Peyer's patch (tissue), 4 donors: ENCODE results near the gene SDHA. TPM values are rescaled to one million over a fixed set of nuclear protein-coding genes. Genes with fewer than 3 reads are reported as not detected.
A peak's percentile ranks its signal among the peaks of the same experiment; 100 is the strongest.

ENCODE experiments used
- DNase-seq, 3 donors: peaks; one replicate each; pipeline ENCODE4 v3.0.0-alpha.2; 2017 to 2019
- H3K27ac ChIP-seq, 4 donors: fragments of 200-600 bp; sonication (generic); one replicate each; pipeline ENCODE4 v1.5.1; 2016 to 2019
- H3K27me3 ChIP-seq, 2 donors: fragments of 200-600 bp; sonication (generic); one replicate each; pipeline ENCODE4 v1.5.1; 2019
- H3K36me3 ChIP-seq, 3 donors: fragments of 200-600 bp; sonication (generic); one replicate each; pipeline ENCODE4 v1.5.1; 2016 to 2019
- H3K4me1 ChIP-seq, 4 donors: fragments of 200-600 bp; sonication (generic); one replicate each; pipeline ENCODE4 v1.5.1; 2016 to 2019
- H3K4me3 ChIP-seq, 4 donors: fragments of 200-600 bp; sonication (generic); 1 replicate in 3 of 4; 2 replicates in 1 of 4; pipeline ENCODE4 v1.5.1; 2016 to 2019; ENCODE audit warnings: mild to moderate bottlenecking in 1 of 4
- H3K9me3 ChIP-seq, 4 donors: fragments of 200-600 bp; sonication (generic); one replicate each; pipeline ENCODE4 v1.5.1; 2016 to 2019; ENCODE audit warnings: mild to moderate bottlenecking in 1 of 4
- POLR2A ChIP-seq, 2 donors: fragments of 450-650 bp; IDR thresholded peaks; one replicate each; pipeline ENCODE4 v1.5.1; 2017; ENCODE audit warnings: antibody characterized with exemption in 2 of 2, mild to moderate bottlenecking in 2 of 2, moderate library complexity in 2 of 2
- total RNA-seq, 4 donors: library from RNA; depleted of rRNA; stranded (reverse); fragments of >200 nt; gene quantifications; one replicate each; pipeline ENCODE4 v1.1.0, GENCODE V29; 2016
- TF ChIP-seq, protein P1 (sequence below), 6 experiments: fragments of 450-650 bp in 4 of 6; fragments of 200-600 bp in 2 of 6; sonication (generic) in 1 of 6; IDR thresholded peaks; one replicate each; pipeline ENCODE4 v1.5.1; 2017 to 2019; ENCODE audit warnings: antibody characterized with exemption in 6 of 6, mild to moderate bottlenecking in 3 of 6, moderate library complexity in 1 of 6

The SDHA gene
- total RNA-seq, 4 donors from 2014 or later: 94.9 to 253 (median 207) TPM

GRCh38 chr5:204966-205670 lies 13.0 kb upstream of the SDHA start:
- Histone ChIP-seq H3K27me3 (no peaks in the 10 kb centered on the region), H3K27ac (no peak overlapping the region), H3K4me1 (no peaks in the 10 kb centered on the region), H3K9me3 (no peaks in the 10 kb centered on the region), H3K36me3 (peaks cover 0 to 27% (median 0%) of the 10 kb centered on the region in 3 donors), H3K4me3 (no peak overlapping the region)
- no peak for TF ChIP-seq POLR2A (IDR thresholded peaks at IDR 0.05)
- TF ChIP-seq, protein P1, sequence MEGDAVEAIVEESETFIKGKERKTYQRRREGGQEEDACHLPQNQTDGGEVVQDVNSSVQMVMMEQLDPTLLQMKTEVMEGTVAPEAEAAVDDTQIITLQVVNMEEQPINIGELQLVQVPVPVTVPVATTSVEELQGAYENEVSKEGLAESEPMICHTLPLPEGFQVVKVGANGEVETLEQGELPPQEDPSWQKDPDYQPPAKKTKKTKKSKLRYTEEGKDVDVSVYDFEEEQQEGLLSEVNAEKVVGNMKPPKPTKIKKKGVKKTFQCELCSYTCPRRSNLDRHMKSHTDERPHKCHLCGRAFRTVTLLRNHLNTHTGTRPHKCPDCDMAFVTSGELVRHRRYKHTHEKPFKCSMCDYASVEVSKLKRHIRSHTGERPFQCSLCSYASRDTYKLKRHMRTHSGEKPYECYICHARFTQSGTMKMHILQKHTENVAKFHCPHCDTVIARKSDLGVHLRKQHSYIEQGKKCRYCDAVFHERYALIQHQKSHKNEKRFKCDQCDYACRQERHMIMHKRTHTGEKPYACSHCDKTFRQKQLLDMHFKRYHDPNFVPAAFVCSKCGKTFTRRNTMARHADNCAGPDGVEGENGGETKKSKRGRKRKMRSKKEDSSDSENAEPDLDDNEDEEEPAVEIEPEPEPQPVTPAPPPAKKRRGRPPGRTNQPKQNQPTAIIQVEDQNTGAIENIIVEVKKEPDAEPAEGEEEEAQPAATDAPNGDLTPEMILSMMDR (IDR thresholded peaks at IDR 0.05): no peak
- DNase-seq: peak in 1 of 3 donors; percentile 36

GRCh38 chr5:206406-206805 lies 11.7 kb upstream of the SDHA start:
- no peak overlapping the region for H3K27ac ChIP-seq
- no peaks in the 10 kb centered on the region for H3K27me3 ChIP-seq
- DNase-seq: no peak
- peaks cover 0 to 27% (median 0%) of the 10 kb centered on the region in 3 donors for H3K36me3 ChIP-seq
- TF ChIP-seq, protein P1 (IDR thresholded peaks at IDR 0.05): no peak
- TF ChIP-seq POLR2A (IDR thresholded peaks at IDR 0.05): no peak
- H3K4me3 ChIP-seq: no peak overlapping the region
- no peaks in the 10 kb centered on the region for H3K4me1 ChIP-seq
- no peaks in the 10 kb centered on the region for H3K9me3 ChIP-seq

GRCh38 chr5:206927-207536 lies 11.1 kb upstream of the SDHA start:
- no peak for TF ChIP-seq POLR2A (IDR thresholded peaks at IDR 0.05)
- TF ChIP-seq, protein P1 (IDR thresholded peaks at IDR 0.05): no peak
- H3K36me3 ChIP-seq: peaks cover 0 to 27% (median 0%) of the 10 kb centered on the region in 3 donors
- H3K27ac ChIP-seq: no peak overlapping the region
- no peaks in the 10 kb centered on the region for H3K27me3 ChIP-seq
- no peak for DNase-seq
- H3K9me3 ChIP-seq: no peaks in the 10 kb centered on the region
- no peak overlapping the region for H3K4me3 ChIP-seq
- H3K4me1 ChIP-seq: no peaks in the 10 kb centered on the region

DNA sequence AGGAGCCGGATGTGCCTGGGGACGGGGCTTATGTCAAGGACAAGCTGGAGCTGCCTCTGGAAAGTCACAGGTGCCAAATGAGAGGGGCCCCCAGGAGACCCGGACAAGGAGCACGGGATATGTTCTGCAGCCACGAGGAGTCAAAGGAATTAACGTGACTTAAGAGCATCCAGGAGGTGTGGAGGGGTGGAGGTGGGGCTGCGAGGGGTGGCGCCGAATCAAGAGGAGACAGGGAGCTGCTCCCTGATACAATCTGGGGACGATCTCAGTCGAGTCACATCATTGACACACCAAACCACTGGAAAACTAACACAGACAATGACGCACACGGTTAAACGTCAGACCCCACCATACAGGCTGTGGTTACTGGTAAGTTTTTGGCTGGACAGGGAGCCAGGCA lies 10.5 kb upstream of the SDHA start:
- no peak overlapping the region for H3K27ac ChIP-seq
- no peaks in the 10 kb centered on the region for H3K4me1 ChIP-seq
- H3K4me3 ChIP-seq: no peak overlapping the region
- H3K36me3 ChIP-seq: peaks cover 0 to 27% (median 0%) of the 10 kb centered on the region in 3 donors
- TF ChIP-seq POLR2A (IDR thresholded peaks at IDR 0.05): no peak
- TF ChIP-seq, protein P1 (IDR thresholded peaks at IDR 0.05): no peak
- DNase-seq: no peak
- H3K9me3 ChIP-seq: no peaks in the 10 kb centered on the region
- no peaks in the 10 kb centered on the region for H3K27me3 ChIP-seq

GRCh38 chr5:208449-209114 lies 9.5 kb upstream of the SDHA start:
- Histone ChIP-seq H3K36me3 (peaks cover 0 to 20% (median 0%) of the 10 kb centered on the region in 3 donors), H3K27me3 (no peaks in the 10 kb centered on the region)

More at GRCh38 chr5:208449-209114, 9.5 kb upstream of the SDHA start:
- no peak for DNase-seq
- Histone ChIP-seq H3K4me1 (no peaks in the 10 kb centered on the region), H3K27ac (no peak overlapping the region), H3K4me3 (no peak overlapping the region), H3K9me3 (no peaks in the 10 kb centered on the region)
- TF ChIP-seq, protein P1 (IDR thresholded peaks at IDR 0.05): no peak
- TF ChIP-seq POLR2A (IDR thresholded peaks at IDR 0.05): no peak
